ENCODE measurements around the gene PSMD10.

Gene PSMD10

DNA sequence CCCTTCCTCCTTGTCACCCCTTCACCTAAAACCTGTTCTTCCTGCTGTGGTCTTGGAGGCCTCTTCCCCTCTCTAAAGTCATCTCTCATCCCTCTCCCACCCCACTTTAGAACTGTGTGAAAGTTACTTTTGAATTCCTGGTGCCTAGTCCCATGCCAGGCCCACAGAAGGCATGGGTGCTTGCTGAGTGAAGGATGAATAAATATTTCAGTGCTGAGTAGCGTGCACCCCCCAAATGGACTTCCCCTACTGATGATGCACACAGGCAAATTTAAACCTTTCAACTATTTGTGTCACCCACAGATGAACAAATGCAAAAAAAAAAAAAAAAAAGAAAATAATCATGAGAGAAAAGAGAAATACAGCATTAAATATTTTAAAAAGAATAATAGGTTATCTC, 19.8 kb downstream of the PSMD10 start:
- no peak for DNase-seq

DNA sequence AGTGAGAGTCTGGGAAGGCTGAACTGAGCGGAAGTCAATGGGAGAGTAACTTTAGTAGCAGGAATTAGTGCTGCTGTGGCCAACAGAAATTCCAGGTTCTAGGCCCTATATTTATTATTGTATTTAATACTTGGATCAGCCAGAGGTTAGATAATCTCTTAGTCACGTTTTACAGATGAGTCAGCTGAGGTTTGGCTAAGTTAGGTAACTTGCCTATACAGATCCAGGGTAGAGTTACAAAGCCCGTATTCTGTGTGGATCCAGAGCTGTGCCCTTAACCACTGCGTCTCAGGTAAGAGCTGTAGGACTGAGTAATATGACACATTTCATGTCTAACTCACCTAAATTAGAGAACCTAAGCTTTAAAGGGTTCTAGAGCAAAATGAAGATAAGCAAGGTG, 20.5 kb downstream of the PSMD10 start:
- DNase-seq: peak; percentile 14

- no peak for DNase-seq
Measured at GRCh38 chrX:108068121-108068520, 23.2 kb downstream of the PSMD10 start.

DNA sequence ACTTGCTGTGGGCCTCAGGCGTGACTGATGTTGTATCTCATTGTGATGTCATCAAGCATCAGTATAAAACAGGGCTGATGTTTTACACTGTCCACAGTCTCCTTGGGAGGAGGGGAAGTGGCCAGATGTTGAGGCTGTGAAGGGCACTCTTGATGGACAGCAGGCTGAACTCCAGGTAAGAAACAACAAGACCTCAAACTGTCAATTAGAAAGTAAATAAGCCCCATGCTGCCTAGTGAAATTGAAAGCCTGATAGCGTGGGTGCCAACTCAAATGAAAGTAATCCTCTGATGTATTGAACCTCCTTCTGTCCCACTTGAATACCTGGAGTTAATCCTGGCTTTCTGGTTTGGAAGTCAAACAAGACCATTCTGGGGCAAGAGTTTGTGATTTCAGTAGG, 26.7 kb downstream of the PSMD10 start:
- no peak for DNase-seq

- DNase-seq: no peak
Measured at GRCh38 chrX:108064001-108064400, 27.3 kb downstream of the PSMD10 start.

- no peak for DNase-seq
Measured at GRCh38 chrX:108059801-108060200, 31.5 kb downstream of the PSMD10 start.

GRCh38 chrX:108055546-108055945, 35.8 kb downstream of the PSMD10 start:
- DNase-seq: no peak

GRCh38 chrX:108053218-108053617, 38.1 kb downstream of the PSMD10 start:
- no peak for DNase-seq

DNA sequence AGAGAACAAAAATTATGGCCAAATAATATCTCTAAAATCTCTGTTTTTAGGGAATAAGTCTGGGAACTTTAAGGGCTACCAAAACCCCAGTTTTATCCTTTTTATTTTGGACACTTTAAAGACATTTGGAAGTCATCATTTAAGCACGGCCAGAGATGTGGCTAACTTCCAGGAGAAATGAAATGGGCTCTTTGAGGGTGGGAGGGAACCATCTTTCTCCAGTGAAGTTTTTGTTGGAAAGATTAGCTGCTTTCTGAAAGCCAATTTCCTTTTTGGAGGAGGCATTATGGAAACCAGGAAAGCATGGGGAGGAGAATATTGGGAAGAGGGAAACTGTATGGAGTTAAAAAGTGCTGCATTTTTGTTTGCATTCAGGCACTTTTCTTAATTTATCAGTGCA, 41.7 kb downstream of the PSMD10 start:
- DNase-seq: no peak

- DNase-seq: no peak
Measured at GRCh38 chrX:108044554-108045256, 46.6 kb downstream of the PSMD10 start, which contains the start of gene VSIG1. Gene VSIG1 (plus strand): TSS chrX:108045065. CDS start chrX:108045131, 66 bp downstream.

- peak; percentile 85 for DNase-seq
Measured at GRCh38 chrX:108036298-108036973, 54.9 kb downstream of the PSMD10 start.

- no peak for DNase-seq
Measured at GRCh38 chrX:108034725-108035124, 56.6 kb downstream of the PSMD10 start.

Data from kidney glomerular epithelial cell (primary cell).